GM12878 (cell line): ENCODE measurements around the gene LRP1. TPM values are rescaled to one million over a fixed set of nuclear protein-coding genes. Genes with fewer than 3 reads are reported as not detected.

Experiments
- ATAC-seq: fragments of 200-7000 bp; cut with Tn5 transposase; 3 replicates; pipeline ENCODE4 v1.9.1; 2020; ENCODE audit warnings: mild to moderate bottlenecking, moderate library complexity
- BruUV-seq: library from RNA; stranded (reverse); fragments of 400-500 nt; replicated peaks from 2 replicates; lab custom pipeline; 2021; lab: Mats Ljungman, UMichigan
- CTCF ChIA-PET: fragments of 300-600 bp; sonication (Branson Sonifier 250); formaldehyde crosslinking; extraction: SDS; loops from one replicate; lab custom pipeline; 2021; ENCODE audit warnings: inconsistent platforms; lab: Yijun Ruan, JAX
- POLR2A ChIA-PET: fragments of 350-600 bp; formaldehyde crosslinking; extraction: SDS; loops from one replicate; lab custom pipeline; 2021; ENCODE audit warnings: inconsistent platforms; lab: Charles Lee
- RAD21 ChIA-PET: fragments of 300-600 bp; sonication (Branson Sonifier 250); formaldehyde crosslinking; loops from one replicate; lab custom pipeline; 2023; ENCODE audit warnings: antibody characterized with exemption; ENCODE audit not compliant: unreplicated experiment; lab: Charles Lee
- SMC1A ChIA-PET: fragments of 300-600 bp; sonication (Branson Sonifier 250); formaldehyde crosslinking; loops from one replicate; lab custom pipeline; 2023; ENCODE audit not compliant: unreplicated experiment, uncharacterized antibody; lab: Charles Lee
- DNase-seq: peaks from one replicate; pipeline ENCODE4 v3.0.0-alpha.2; 2011; ENCODE audit warnings: low read depth, low spot score
- FAIRE-seq: peaks from 3 replicates; lab custom pipeline; 2011; peaks lifted over from hg19 to GRCh38; lab: Jason Lieb, UNC
- H2AFZ ChIP-seq: 2 replicates; pipeline ENCODE4 v1.6.0; 2011; ENCODE audit warnings: low read depth, low read length, control low read depth; ENCODE audit not compliant: control insufficient read depth
- H3K27ac ChIP-seq: 2 replicates; pipeline ENCODE4 v1.5.1; 2011; ENCODE audit warnings: control low read depth; ENCODE audit not compliant: control insufficient read depth, insufficient read depth
- H3K27me3 ChIP-seq, 2 experiments: replicated peaks in 1 of 2; 2 replicates each; pipeline versions ENCODE4 v1.6.0 to v1.6.1; 2011; ENCODE audit warnings: low read length in 1 of 2; ENCODE audit not compliant: control insufficient read depth in 2 of 2, insufficient read depth in 2 of 2
- H3K36me3 ChIP-seq, 2 experiments: 2 replicates each; pipeline ENCODE4 v1.5.1; 2011; ENCODE audit warnings: low read length in 1 of 2; ENCODE audit not compliant: control insufficient read depth in 2 of 2, insufficient read depth in 2 of 2
- H3K4me1 ChIP-seq: 2 replicates; pipeline ENCODE4 v1.6.1; 2011; ENCODE audit warnings: mild to moderate bottlenecking, low read length, moderate library complexity, mixed read lengths; ENCODE audit not compliant: control insufficient read depth, insufficient read depth
- H3K4me2 ChIP-seq: 2 replicates; pipeline ENCODE4 v1.6.0; 2011; ENCODE audit warnings: control low read depth; ENCODE audit not compliant: control insufficient read depth, insufficient read depth
- H3K4me3 ChIP-seq: fragments of 200-600 bp; sonication (generic); 2 replicates; pipeline ENCODE4 v1.5.1; 2016
- H3K79me2 ChIP-seq: 2 replicates; pipeline ENCODE4 v1.6.0; 2011; ENCODE audit warnings: low read length; ENCODE audit not compliant: control insufficient read depth, insufficient read depth
- H3K9ac ChIP-seq: 2 replicates; pipeline ENCODE4 v1.8.0; 2011; ENCODE audit warnings: low read length, control low read depth, mixed read lengths; ENCODE audit not compliant: control insufficient read depth, insufficient read depth
- H3K9me3 ChIP-seq: replicated peaks from 3 replicates; pipeline ENCODE4 v1.5.1; 2011; ENCODE audit warnings: mild to moderate bottlenecking, low read length; ENCODE audit not compliant: control insufficient read depth, insufficient read depth
- H4K20me1 ChIP-seq: 2 replicates; pipeline ENCODE4 v1.6.0; 2011; ENCODE audit not compliant: control insufficient read depth, insufficient read depth
- CBX5 ChIP-seq: sonication (generic); IDR thresholded peaks from 2 replicates; pipeline ENCODE4 v1.6.1; 2016; ENCODE audit warnings: low read depth, moderate library complexity, mild to moderate bottlenecking, inconsistent platforms
- HSF1 ChIP-seq: fragments of 150-350 bp; IDR thresholded peaks from 2 replicates; pipeline ENCODE4 v1.6.1; 2014; ENCODE audit warnings: mild to moderate bottlenecking, low read depth, low read length
- MLLT1 ChIP-seq: fragments of 450-650 bp; IDR thresholded peaks from 2 replicates; pipeline ENCODE4 v1.6.1; 2016; ENCODE audit warnings: mild to moderate bottlenecking
- RELB ChIP-seq: fragments of 450-650 bp; IDR thresholded peaks from 2 replicates; pipeline ENCODE4 v1.6.1; 2017; ENCODE audit warnings: low read depth, mild to moderate bottlenecking, moderate library complexity
- SMAD1 ChIP-seq: fragments of 450-650 bp; IDR thresholded peaks from 2 replicates; pipeline ENCODE4 v1.6.1; 2018; ENCODE audit warnings: mild to moderate bottlenecking, low read depth; ENCODE audit not compliant: partially characterized antibody
- TCF3 ChIP-seq: IDR thresholded peaks from 2 replicates; pipeline ENCODE4 v1.6.1; 2012; ENCODE audit warnings: low read depth, mild to moderate bottlenecking, low read length, borderline replicate concordance; ENCODE audit not compliant: insufficient read depth
- YBX1 ChIP-seq: fragments of 450-650 bp; IDR thresholded peaks from 2 replicates; pipeline ENCODE4 v1.6.1; 2016; ENCODE audit warnings: antibody characterized with exemption
- ZNF217 ChIP-seq: fragments of 450-650 bp; IDR thresholded peaks from 2 replicates; pipeline ENCODE4 v1.6.1; 2017; ENCODE audit warnings: antibody characterized with exemption, mild to moderate bottlenecking
- WGBS: methylation state at CpG from one replicate; pipeline ENCODE4 v1.1.6; 2016; ENCODE audit warnings: low lambda C conversion rate; ENCODE audit not compliant: insufficient replicate concordance, insufficient coverage; ENCODE audit errors: missing lambda C conversion rate; 5-methylcytosine and 5-hydroxymethylcytosine counted together
- in situ Hi-C: fragments of 300-500 bp; cut with MboI; formaldehyde crosslinking; loops from 9 replicates; pipeline ENCODE4 v1.14.3; 2018; ENCODE audit warnings: mixed read lengths
- intact Hi-C: fragments of 100-400 bp; cut with micrococcal nuclease; formaldehyde crosslinking; loops from one replicate; pipeline ENCODE4 v1.14.2; 2022; ENCODE audit not compliant: unreplicated experiment
- polyA plus RNA-seq, 11 experiments: library from polyadenylated mRNA; depleted of rRNA in 4 of 11; unstranded in 6 of 11; stranded (reverse) in 5 of 11; fragments of >200 nt; fragmentation: Nextera tagmentation in 4 of 11; fragmentation: Illumina TruSeq in 1 of 11; extraction: Ambion mirVana in 4 of 11; extraction: Trizol in 1 of 11; gene quantifications; 1 replicate in 1 of 11; 2 replicates in 10 of 11; pipeline versions ENCODE4 v1.2.1 to v1.2.3, GENCODE V29; 2011 to 2016; ENCODE audit warnings: inconsistent platforms in 2 of 11, missing spikeins in 2 of 11, low read depth in 1 of 11
- total RNA-seq, 4 experiments: library from RNA; depleted of rRNA in 3 of 4; stranded (reverse); fragments of >200 nt in 3 of 4; fragmentation: Illumina TruSeq in 1 of 4; extraction: Trizol in 1 of 4; gene quantifications; 2 replicates each; pipeline versions ENCODE4 v1.2.1 to v1.2.3, GENCODE V29; 2013 to 2021
- TF ChIP-seq, protein P1 (sequence below): fragments of 450-650 bp; IDR thresholded peaks from 2 replicates; pipeline ENCODE4 v1.6.1; 2017; ENCODE audit warnings: mild to moderate bottlenecking, low read depth, inconsistent platforms; ENCODE audit not compliant: poor library complexity, severe bottlenecking
- TF ChIP-seq, protein P2 (sequence below): fragments of 450-650 bp; formaldehyde crosslinking; IDR thresholded peaks from 2 replicates; pipeline ENCODE4 v1.4.0; 2020; ENCODE audit warnings: mild to moderate bottlenecking, moderate library complexity
- TF ChIP-seq, protein P3 (sequence below): IDR thresholded peaks from 2 replicates; pipeline ENCODE4 v1.6.1; 2012; ENCODE audit warnings: low read depth, low read length, improper control_type of control experiment

Gene LRP1
- total and polyA plus RNA-seq, 10 of the 15 experiments (the other 5 are each of a cell fraction or from before 2014, with no cell fraction given), result under 0.01 to 1.1 (median 0.20) TPM; not detected in 2

DNA sequence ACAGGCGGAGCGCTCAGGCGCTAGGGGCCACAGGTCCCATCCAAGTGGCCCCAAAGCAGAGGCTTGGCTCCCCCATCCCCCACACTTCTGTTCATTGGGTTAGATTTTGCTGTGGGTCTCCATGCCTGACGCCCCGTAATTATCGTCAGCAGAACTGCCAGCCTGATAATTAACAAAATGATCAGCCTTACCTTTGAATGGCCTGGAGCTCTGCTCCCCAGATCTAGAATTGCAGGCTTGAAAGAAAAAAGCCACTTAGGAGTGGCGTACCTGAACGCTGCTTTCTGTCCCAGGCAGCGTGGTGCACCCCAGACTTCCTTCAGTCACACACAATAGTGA is 47.8 kb downstream of the LRP1 start:
- ChIA-PET RAD21 (interaction anchor here (1.8 to 3.4 kb wide), 2 partner anchors 52 to 107 kb away, joined by 6 to 13 read pairs; no protein-coding TSS in a partner anchor), SMC1A (interaction anchor here (0.9 to 1.8 kb wide), 2 partner anchors 52 to 103 kb away, joined by 3 to 7 read pairs; no protein-coding TSS in a partner anchor), POLR2A (no interaction called here), CTCF (interaction anchor here (0.6 to 5.4 kb wide), 13 partner anchors 10 to 433 kb away, joined by 3 to 66 read pairs (median 6); partner anchors contain the start of genes LRP1 and STAT6)
- no peaks in the 10 kb centered on the region; the same call in 1 of the 2 replicates for H4K20me1 ChIP-seq
- H2AFZ ChIP-seq, result no peak overlapping the region
- TF ChIP-seq YBX1 (no peak), RELB (no peak), MLLT1 (no peak), TCF3 (no peak), CBX5 (no peak), SMAD1 (no peak), ZNF217 (no peak), HSF1 (no peak)
- TF ChIP-seq, protein P1, sequence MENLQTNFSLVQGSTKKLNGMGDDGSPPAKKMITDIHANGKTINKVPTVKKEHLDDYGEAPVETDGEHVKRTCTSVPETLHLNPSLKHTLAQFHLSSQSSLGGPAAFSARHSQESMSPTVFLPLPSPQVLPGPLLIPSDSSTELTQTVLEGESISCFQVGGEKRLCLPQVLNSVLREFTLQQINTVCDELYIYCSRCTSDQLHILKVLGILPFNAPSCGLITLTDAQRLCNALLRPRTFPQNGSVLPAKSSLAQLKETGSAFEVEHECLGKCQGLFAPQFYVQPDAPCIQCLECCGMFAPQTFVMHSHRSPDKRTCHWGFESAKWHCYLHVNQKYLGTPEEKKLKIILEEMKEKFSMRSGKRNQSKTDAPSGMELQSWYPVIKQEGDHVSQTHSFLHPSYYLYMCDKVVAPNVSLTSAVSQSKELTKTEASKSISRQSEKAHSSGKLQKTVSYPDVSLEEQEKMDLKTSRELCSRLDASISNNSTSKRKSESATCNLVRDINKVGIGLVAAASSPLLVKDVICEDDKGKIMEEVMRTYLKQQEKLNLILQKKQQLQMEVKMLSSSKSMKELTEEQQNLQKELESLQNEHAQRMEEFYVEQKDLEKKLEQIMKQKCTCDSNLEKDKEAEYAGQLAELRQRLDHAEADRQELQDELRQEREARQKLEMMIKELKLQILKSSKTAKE, result no peak
- TF ChIP-seq, protein P2, sequence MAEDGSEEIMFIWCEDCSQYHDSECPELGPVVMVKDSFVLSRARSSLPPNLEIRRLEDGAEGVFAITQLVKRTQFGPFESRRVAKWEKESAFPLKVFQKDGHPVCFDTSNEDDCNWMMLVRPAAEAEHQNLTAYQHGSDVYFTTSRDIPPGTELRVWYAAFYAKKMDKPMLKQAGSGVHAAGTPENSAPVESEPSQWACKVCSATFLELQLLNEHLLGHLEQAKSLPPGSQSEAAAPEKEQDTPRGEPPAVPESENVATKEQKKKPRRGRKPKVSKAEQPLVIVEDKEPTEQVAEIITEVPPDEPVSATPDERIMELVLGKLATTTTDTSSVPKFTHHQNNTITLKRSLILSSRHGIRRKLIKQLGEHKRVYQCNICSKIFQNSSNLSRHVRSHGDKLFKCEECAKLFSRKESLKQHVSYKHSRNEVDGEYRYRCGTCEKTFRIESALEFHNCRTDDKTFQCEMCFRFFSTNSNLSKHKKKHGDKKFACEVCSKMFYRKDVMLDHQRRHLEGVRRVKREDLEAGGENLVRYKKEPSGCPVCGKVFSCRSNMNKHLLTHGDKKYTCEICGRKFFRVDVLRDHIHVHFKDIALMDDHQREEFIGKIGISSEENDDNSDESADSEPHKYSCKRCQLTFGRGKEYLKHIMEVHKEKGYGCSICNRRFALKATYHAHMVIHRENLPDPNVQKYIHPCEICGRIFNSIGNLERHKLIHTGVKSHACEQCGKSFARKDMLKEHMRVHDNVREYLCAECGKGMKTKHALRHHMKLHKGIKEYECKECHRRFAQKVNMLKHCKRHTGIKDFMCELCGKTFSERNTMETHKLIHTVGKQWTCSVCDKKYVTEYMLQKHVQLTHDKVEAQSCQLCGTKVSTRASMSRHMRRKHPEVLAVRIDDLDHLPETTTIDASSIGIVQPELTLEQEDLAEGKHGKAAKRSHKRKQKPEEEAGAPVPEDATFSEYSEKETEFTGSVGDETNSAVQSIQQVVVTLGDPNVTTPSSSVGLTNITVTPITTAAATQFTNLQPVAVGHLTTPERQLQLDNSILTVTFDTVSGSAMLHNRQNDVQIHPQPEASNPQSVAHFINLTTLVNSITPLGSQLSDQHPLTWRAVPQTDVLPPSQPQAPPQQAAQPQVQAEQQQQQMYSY (CRISPR knock-in tag), result no peak
- TF ChIP-seq, protein P3, sequence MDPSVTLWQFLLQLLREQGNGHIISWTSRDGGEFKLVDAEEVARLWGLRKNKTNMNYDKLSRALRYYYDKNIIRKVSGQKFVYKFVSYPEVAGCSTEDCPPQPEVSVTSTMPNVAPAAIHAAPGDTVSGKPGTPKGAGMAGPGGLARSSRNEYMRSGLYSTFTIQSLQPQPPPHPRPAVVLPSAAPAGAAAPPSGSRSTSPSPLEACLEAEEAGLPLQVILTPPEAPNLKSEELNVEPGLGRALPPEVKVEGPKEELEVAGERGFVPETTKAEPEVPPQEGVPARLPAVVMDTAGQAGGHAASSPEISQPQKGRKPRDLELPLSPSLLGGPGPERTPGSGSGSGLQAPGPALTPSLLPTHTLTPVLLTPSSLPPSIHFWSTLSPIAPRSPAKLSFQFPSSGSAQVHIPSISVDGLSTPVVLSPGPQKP, result no peak
- no peaks in the 10 kb centered on the region for H3K36me3 ChIP-seq
- no peaks in the 10 kb centered on the region for H3K4me1 ChIP-seq
- H3K9ac ChIP-seq, result no peak overlapping the region
- no peaks in the 10 kb centered on the region for H3K79me2 ChIP-seq
- FAIRE-seq (no peak), DNase-seq (no peak), ATAC-seq (no peak)
- 85% methylated on average over 9 of the region's 9 CpGs for WGBS
- H3K27me3 ChIP-seq, result no peaks in the 10 kb centered on the region; a peak in 1 of 4 replicates
- no peak overlapping the region for H3K4me3 ChIP-seq
- H3K4me2 ChIP-seq, result no peak overlapping the region
- H3K9me3 ChIP-seq, result no peaks in the 10 kb centered on the region
- no TSS peak for BruUV-seq
- no peak overlapping the region for H3K27ac ChIP-seq
- intact Hi-C loops, result no loop called here
- in situ Hi-C loops, result loop anchor here (5.0 kb wide), 1 partner anchor 419 kb away; no protein-coding TSS in a partner anchor
